ENCODE measurements around the gene CPT2.

Gene CPT2

GRCh38 chr1:53196485-53197290, at the start of gene CPT2:
Gene CPT2 (plus strand): TSS chr1:53196824. CDS start chr1:53196944, 120 bp downstream.
- peak; percentile 99 for DNase-seq (ENCODE audit: extremely low spot score)
- ChIA-PET POLR2A (interaction anchor here (0.6 kb wide), 1 partner anchor 67 kb away, joined by 4 read pairs; no protein-coding TSS in a partner anchor), CTCF (interaction anchor here (10.8 kb wide), 1 partner anchor 14 kb away, joined by 124 read pairs; no protein-coding TSS in a partner anchor)
- TF ChIP-seq CTCF (IDR thresholded peaks at IDR 0.05; ENCODE audit: control extremely low read depth, extremely low read depth, low read depth, missing control alignments): no peak

GRCh38 chr1:53147174-53147573, 49.5 kb upstream of the CPT2 start:
- DNase-seq (ENCODE audit: extremely low spot score): no peak
- POLR2A ChIA-PET: no interaction called here
- CTCF ChIA-PET: interaction anchor here (1.1 kb wide), 1 partner anchor 33 kb away, joined by 5 read pairs; no protein-coding TSS in a partner anchor
- no peak for TF ChIP-seq CTCF (IDR thresholded peaks at IDR 0.05; ENCODE audit: control extremely low read depth, extremely low read depth, low read depth, missing control alignments)

- CTCF ChIA-PET: interaction anchor here (1.1 kb wide), 1 partner anchor 32 kb away, joined by 5 read pairs; no protein-coding TSS in a partner anchor
- no peak for DNase-seq (ENCODE audit: extremely low spot score)
- POLR2A ChIA-PET: no interaction called here
- no peak for TF ChIP-seq CTCF (IDR thresholded peaks at IDR 0.05; ENCODE audit: control extremely low read depth, extremely low read depth, low read depth, missing control alignments)
These were observed 48.5 kb upstream of the CPT2 start for GRCh38 chr1:53148123-53148522.

GRCh38 chr1:53153752-53154151, 42.9 kb upstream of the CPT2 start:
- no peak for TF ChIP-seq CTCF (IDR thresholded peaks at IDR 0.05; ENCODE audit: control extremely low read depth, extremely low read depth, low read depth, missing control alignments)
- DNase-seq (ENCODE audit: extremely low spot score): no peak
- ChIA-PET CTCF (interaction anchor here (1.3 kb wide), 1 partner anchor 30 kb away, joined by 3 read pairs; no protein-coding TSS in a partner anchor), POLR2A (no interaction called here)

GRCh38 chr1:53154859-53155438, 41.7 kb upstream of the CPT2 start:
- no peak for TF ChIP-seq CTCF (IDR thresholded peaks at IDR 0.05; ENCODE audit: control extremely low read depth, extremely low read depth, low read depth, missing control alignments)
- no peak for DNase-seq (ENCODE audit: extremely low spot score)
- POLR2A ChIA-PET: no interaction called here
- CTCF ChIA-PET: interaction anchor here (1.4 kb wide), 1 partner anchor 27 kb away, joined by 4 read pairs; no protein-coding TSS in a partner anchor

GRCh38 chr1:53155534-53155933, 41.1 kb upstream of the CPT2 start:
- POLR2A ChIA-PET: no interaction called here
- CTCF ChIA-PET: interaction anchor here (1.4 kb wide), 1 partner anchor 27 kb away, joined by 4 read pairs; no protein-coding TSS in a partner anchor
- DNase-seq (ENCODE audit: extremely low spot score): no peak
- no peak for TF ChIP-seq CTCF (IDR thresholded peaks at IDR 0.05; ENCODE audit: control extremely low read depth, extremely low read depth, low read depth, missing control alignments)
